Trophoblast cell (in vitro differentiated cells and primary cell): ENCODE results near the gene PALLD.

Experiments used
- DNase-seq, 2 donors: peaks; one replicate each; pipeline ENCODE4 v3.0.0-alpha.2; 2016
- H2AFZ ChIP-seq: 2 replicates; pipeline ENCODE4 v1.6.1; 2013; ENCODE audit warnings: low read length, moderate library complexity, mild to moderate bottlenecking; ENCODE audit not compliant: insufficient read depth, poor library complexity
- H2AK5ac ChIP-seq: 2 replicates; pipeline ENCODE4 v1.6.1; 2013; ENCODE audit warnings: mild to moderate bottlenecking, low read length
- H2BK120ac ChIP-seq: 2 replicates; pipeline ENCODE4 v1.6.1; 2013; ENCODE audit warnings: low read length, mild to moderate bottlenecking, moderate library complexity; ENCODE audit not compliant: insufficient read depth, poor library complexity
- H2BK12ac ChIP-seq: 2 replicates; pipeline ENCODE4 v1.6.1; 2013; ENCODE audit warnings: mild to moderate bottlenecking, low read length, moderate library complexity
- H2BK5ac ChIP-seq: 2 replicates; pipeline ENCODE4 v1.6.1; 2013; ENCODE audit warnings: low read length, low read depth, moderate library complexity, mild to moderate bottlenecking; ENCODE audit not compliant: poor library complexity
- H3K14ac ChIP-seq: 2 replicates; pipeline ENCODE4 v1.6.1; 2013; ENCODE audit warnings: mild to moderate bottlenecking, low read length
- H3K18ac ChIP-seq: 2 replicates; pipeline ENCODE4 v1.6.1; 2013; ENCODE audit warnings: mild to moderate bottlenecking, low read length
- H3K23ac ChIP-seq: 2 replicates; pipeline ENCODE4 v1.6.1; 2013; ENCODE audit warnings: low read length
- H3K27ac ChIP-seq: 2 replicates; pipeline ENCODE4 v1.5.1; 2013; ENCODE audit warnings: low read depth, mild to moderate bottlenecking, inconsistent platforms, low read length, moderate library complexity
- H3K27me3 ChIP-seq: 2 replicates; pipeline ENCODE4 v1.6.1; 2013; ENCODE audit warnings: inconsistent platforms, mild to moderate bottlenecking, low read length, moderate library complexity; ENCODE audit not compliant: insufficient read depth
- H3K36me3 ChIP-seq, 2 experiments: 1 replicate in 1 of 2; 2 replicates in 1 of 2; pipeline ENCODE4 v1.6.1; 2013; ENCODE audit warnings: low read length in 2 of 2, mild to moderate bottlenecking in 2 of 2, moderate library complexity in 1 of 2; ENCODE audit not compliant: insufficient read depth in 2 of 2, control insufficient read depth in 1 of 2
- H3K4ac ChIP-seq: 2 replicates; pipeline ENCODE4 v1.6.1; 2013; ENCODE audit warnings: low read depth, mild to moderate bottlenecking, low read length, moderate library complexity
- H3K4me1 ChIP-seq, 2 experiments: 1 replicate in 1 of 2; 2 replicates in 1 of 2; pipeline ENCODE4 v1.6.1; 2013; ENCODE audit warnings: low read length in 2 of 2, mild to moderate bottlenecking in 2 of 2, moderate library complexity in 1 of 2; ENCODE audit not compliant: insufficient read depth in 2 of 2, control insufficient read depth in 1 of 2
- H3K4me2 ChIP-seq: 2 replicates; pipeline ENCODE4 v1.6.1; 2013; ENCODE audit warnings: inconsistent platforms, mild to moderate bottlenecking, low read length, moderate library complexity
- H3K4me3 ChIP-seq: 2 replicates; pipeline ENCODE4 v1.5.1; 2013; ENCODE audit warnings: mild to moderate bottlenecking, low read depth, low read length, inconsistent platforms
- H3K79me1 ChIP-seq: one replicate; pipeline ENCODE4 v1.6.1; 2013; ENCODE audit warnings: low read length
- H3K79me2 ChIP-seq: 2 replicates; pipeline ENCODE4 v1.6.1; 2013; ENCODE audit warnings: low read length, mild to moderate bottlenecking; ENCODE audit not compliant: control insufficient read depth, insufficient read depth, poor library complexity
- H3K9ac ChIP-seq: 2 replicates; pipeline ENCODE4 v1.6.1; 2013; ENCODE audit warnings: mild to moderate bottlenecking, low read length
- H3K9me3 ChIP-seq: 2 replicates; pipeline ENCODE4 v1.6.1; 2013; ENCODE audit warnings: low read depth, mild to moderate bottlenecking, control low read depth, inconsistent platforms, low read length; ENCODE audit not compliant: insufficient read depth
- H4K12ac ChIP-seq: 2 replicates; pipeline ENCODE4 v1.6.1; 2013; ENCODE audit warnings: low read depth, mild to moderate bottlenecking, low read length, moderate library complexity
- H4K8ac ChIP-seq: 2 replicates; pipeline ENCODE4 v1.6.1; 2013; ENCODE audit warnings: low read depth, mild to moderate bottlenecking, low read length, moderate library complexity
- H4K91ac ChIP-seq: one replicate; pipeline ENCODE4 v1.6.1; 2013; ENCODE audit warnings: low read depth, mild to moderate bottlenecking, low read length, moderate library complexity
- WGBS: extraction: QIAGEN DNeasy Blood & Tissue Kit; methylation state at CpG from one replicate; pipeline ENCODE4 v1.1.7; 2013; ENCODE audit warnings: missing lambda C conversion rate; ENCODE audit not compliant: insufficient read length, insufficient coverage; ENCODE audit errors: extremely low coverage; 5-methylcytosine and 5-hydroxymethylcytosine counted together

The PALLD gene

DNA sequence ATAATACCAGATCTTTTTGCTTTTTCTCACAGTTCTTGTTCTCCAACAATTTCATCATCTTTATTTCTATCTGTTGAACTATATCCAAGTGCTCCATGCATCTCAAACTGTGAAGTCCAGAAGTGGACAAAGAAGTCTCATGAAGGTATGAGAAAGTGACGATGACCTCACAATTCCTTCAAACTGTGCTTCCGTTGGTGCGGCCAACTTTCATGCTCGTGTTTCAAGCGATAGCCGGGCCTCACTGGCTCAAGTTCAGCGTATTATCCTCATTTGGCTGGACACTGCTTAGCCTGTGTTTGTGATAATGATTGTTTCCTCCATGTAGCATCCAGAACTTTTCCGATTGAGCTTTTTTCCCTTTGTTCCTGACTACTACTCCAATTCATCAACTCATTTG lies 143.1 kb downstream of the PALLD start:
- peak overlapping the region; percentile 27 for H2AK5ac ChIP-seq
- no peak for DNase-seq
- peaks cover 34% of the 10 kb centered on the region for H3K79me1 ChIP-seq
- WGBS, result no CpG with 5 or more reads among the region's 8 CpGs
- H3K9ac ChIP-seq, result no peak overlapping the region
- peak overlapping the region; percentile 18 for H3K4ac ChIP-seq
- no peak overlapping the region for H3K14ac ChIP-seq
- H2BK120ac ChIP-seq, result no peak overlapping the region
- H2AFZ ChIP-seq, result no peak overlapping the region
- H2BK5ac ChIP-seq, result peak overlapping the region; percentile 74
- H3K23ac ChIP-seq, result no peak overlapping the region
- H3K18ac ChIP-seq, result peak overlapping the region; percentile 35
- H4K91ac ChIP-seq, result peak overlapping the region; percentile 30
- H4K12ac ChIP-seq, result no peak overlapping the region
- H3K4me2 ChIP-seq, result no peak overlapping the region
- no peak overlapping the region for H4K8ac ChIP-seq
- peak overlapping the region; percentile 61 for H3K27ac ChIP-seq
- H3K4me3 ChIP-seq, result no peak overlapping the region
- no peaks in the 10 kb centered on the region for H3K27me3 ChIP-seq
- peaks cover 26% of the 10 kb centered on the region for H3K79me2 ChIP-seq
- peaks cover 33 to 40% of the 10 kb centered on the region in 2 experiments for H3K4me1 ChIP-seq
- H3K9me3 ChIP-seq, result no peaks in the 10 kb centered on the region
- H2BK12ac ChIP-seq, result no peak overlapping the region
- peaks cover 3 to 4% of the 10 kb centered on the region in 2 experiments for H3K36me3 ChIP-seq

- Histone ChIP-seq H3K23ac (no peak overlapping the region), H3K18ac (peak overlapping the region; percentile 62), H3K4me3 (no peak overlapping the region), H3K14ac (peak overlapping the region; percentile 61), H2AK5ac (peak overlapping the region; percentile 44), H3K27me3 (no peaks in the 10 kb centered on the region), H2BK5ac (peak overlapping the region; percentile 70), H4K91ac (peak overlapping the region; percentile 67), H4K12ac (no peak overlapping the region), H3K79me2 (peaks cover 18% of the 10 kb centered on the region), H2BK12ac (peak overlapping the region; percentile 37), H3K27ac (peak overlapping the region; percentile 83), H3K4ac (peak overlapping the region; percentile 41), H3K4me1 (peaks cover 22 to 25% of the 10 kb centered on the region in 2 experiments), H3K9me3 (no peaks in the 10 kb centered on the region), H3K36me3 (peaks cover 3 to 4% of the 10 kb centered on the region in 2 experiments), H3K4me2 (peak overlapping the region; percentile 28), H3K9ac (no peak overlapping the region), H2BK120ac (peak overlapping the region; percentile 20), H3K79me1 (peaks cover 20% of the 10 kb centered on the region), H2AFZ (no peak overlapping the region), H4K8ac (peak overlapping the region; percentile 42)
- DNase-seq, result peak; percentile 76 to 89
- WGBS, result no CpG with 5 or more reads among the region's 3 CpGs
Measured at GRCh38 chr4:168641811-168642140, 144.9 kb downstream of the PALLD start.

- H3K79me1 ChIP-seq, result peaks cover 17% of the 10 kb centered on the region
- no peak overlapping the region for H3K4me3 ChIP-seq
- H3K4me1 ChIP-seq, result peaks cover 19 to 24% of the 10 kb centered on the region in 2 experiments
- H3K27ac ChIP-seq, result peak overlapping the region; percentile 5
- H2BK120ac ChIP-seq, result no peak overlapping the region
- no peak overlapping the region for H2AFZ ChIP-seq
- no peak overlapping the region for H4K8ac ChIP-seq
- no peak for DNase-seq
- H3K9ac ChIP-seq, result no peak overlapping the region
- H4K12ac ChIP-seq, result no peak overlapping the region
- no CpG with 5 or more reads among the region's 5 CpGs for WGBS
- H2AK5ac ChIP-seq, result no peak overlapping the region
- H2BK12ac ChIP-seq, result no peak overlapping the region
- H3K23ac ChIP-seq, result no peak overlapping the region
- H4K91ac ChIP-seq, result no peak overlapping the region
- no peak overlapping the region for H3K14ac ChIP-seq
- no peak overlapping the region for H3K18ac ChIP-seq
- no peak overlapping the region for H3K4ac ChIP-seq
- no peaks in the 10 kb centered on the region for H3K27me3 ChIP-seq
- peaks cover 3 to 4% of the 10 kb centered on the region in 2 experiments for H3K36me3 ChIP-seq
- H3K9me3 ChIP-seq, result no peaks in the 10 kb centered on the region
- H2BK5ac ChIP-seq, result no peak overlapping the region
- H3K79me2 ChIP-seq, result peaks cover 14% of the 10 kb centered on the region
- no peak overlapping the region for H3K4me2 ChIP-seq
Measured at GRCh38 chr4:168642591-168642990, 145.7 kb downstream of the PALLD start.

DNA sequence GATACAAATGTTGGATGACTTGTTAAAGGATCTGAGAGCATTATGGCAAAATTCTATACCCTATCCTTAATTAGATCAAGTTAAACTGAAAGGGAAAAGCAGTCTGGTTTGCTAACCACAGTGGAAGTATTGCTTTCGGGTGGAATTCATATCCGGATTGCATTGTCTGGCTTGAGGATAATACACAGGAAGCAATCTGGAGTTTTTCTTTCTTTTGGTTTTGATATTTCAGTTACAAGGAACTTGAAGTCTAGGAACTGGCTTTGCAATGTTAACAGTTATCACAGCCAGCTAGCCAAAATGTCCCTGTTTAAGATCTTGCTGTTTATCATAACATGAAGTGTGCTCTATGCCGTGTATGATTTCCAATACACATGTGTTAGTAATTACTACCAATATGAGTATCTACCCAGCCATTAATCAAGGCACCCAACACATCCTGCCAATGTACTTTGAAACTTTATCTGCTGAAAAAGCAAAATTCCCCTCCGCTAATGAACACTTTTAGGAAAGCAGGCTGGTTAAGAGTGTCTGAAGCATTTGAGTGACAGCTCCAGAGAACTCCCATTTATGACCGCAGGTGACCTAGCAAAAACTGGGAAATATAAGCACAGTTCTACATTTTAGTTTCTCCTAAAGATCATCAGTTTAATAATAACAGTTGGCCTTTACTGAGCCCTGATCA lies 146.4 kb downstream of the PALLD start:
- Histone ChIP-seq H3K36me3 (peaks cover 3 to 4% of the 10 kb centered on the region in 2 experiments), H4K8ac (no peak overlapping the region), H2AK5ac (no peak overlapping the region), H4K12ac (no peak overlapping the region), H3K79me1 (peaks cover 15% of the 10 kb centered on the region), H2BK120ac (no peak overlapping the region), H2AFZ (no peak overlapping the region), H3K4me2 (no peak overlapping the region), H3K18ac (no peak overlapping the region), H3K79me2 (peaks cover 11% of the 10 kb centered on the region), H3K4ac (no peak overlapping the region), H3K14ac (no peak overlapping the region), H3K23ac (no peak overlapping the region), H3K4me3 (no peak overlapping the region), H2BK5ac (no peak overlapping the region), H3K27ac (peak overlapping the region; percentile 19), H3K9ac (no peak overlapping the region), H2BK12ac (no peak overlapping the region), H4K91ac (no peak overlapping the region), H3K4me1 (peaks cover 17 to 23% of the 10 kb centered on the region in 2 experiments), H3K27me3 (no peaks in the 10 kb centered on the region), H3K9me3 (no peaks in the 10 kb centered on the region)
- WGBS, result no CpG with 5 or more reads among the region's 5 CpGs
- DNase-seq, result no peak
